HUES6 (cell line): ENCODE results near the gene TACR2.

Experiments used
- H3K27ac ChIP-seq: 2 replicates; pipeline ENCODE4 v1.7.0; 2013; ENCODE audit warnings: low read depth, mild to moderate bottlenecking, low read length, inconsistent platforms
- H3K27me3 ChIP-seq: 2 replicates; pipeline ENCODE4 v1.6.1; 2013; ENCODE audit warnings: low read length; ENCODE audit not compliant: control insufficient read depth, insufficient read depth
- H3K36me3 ChIP-seq: 2 replicates; pipeline ENCODE4 v1.6.1; 2013; ENCODE audit warnings: low read length; ENCODE audit not compliant: control insufficient read depth, insufficient read depth
- H3K4me1 ChIP-seq: 2 replicates; pipeline ENCODE4 v1.6.1; 2013; ENCODE audit warnings: low read length; ENCODE audit not compliant: control insufficient read depth, insufficient read depth
- H3K4me3 ChIP-seq: 2 replicates; pipeline ENCODE4 v1.5.1; 2013; ENCODE audit warnings: low read depth, low read length
- H3K9ac ChIP-seq: one replicate; pipeline ENCODE4 v1.6.1; 2013; ENCODE audit warnings: mild to moderate bottlenecking, low read length
- H3K9me3 ChIP-seq: 2 replicates; pipeline ENCODE4 v1.6.1; 2013; ENCODE audit warnings: low read depth, low read length; ENCODE audit not compliant: control insufficient read depth, insufficient read depth

The TACR2 gene

GRCh38 chr10:69446650-69447151 lies 30.0 kb upstream of the TACR2 start:
- Histone ChIP-seq H3K9ac (no peak overlapping the region), H3K36me3 (no peaks in the 10 kb centered on the region), H3K4me1 (peaks cover 7% of the 10 kb centered on the region; the same call in 1 of the 2 replicates), H3K27ac (no peak overlapping the region), H3K4me3 (no peak overlapping the region), H3K9me3 (0 out of 2 replicates have a peak, but pooled peaks cover 4% of the 10 kb centered on the region), H3K27me3 (peaks cover 4% of the 10 kb centered on the region)

DNA sequence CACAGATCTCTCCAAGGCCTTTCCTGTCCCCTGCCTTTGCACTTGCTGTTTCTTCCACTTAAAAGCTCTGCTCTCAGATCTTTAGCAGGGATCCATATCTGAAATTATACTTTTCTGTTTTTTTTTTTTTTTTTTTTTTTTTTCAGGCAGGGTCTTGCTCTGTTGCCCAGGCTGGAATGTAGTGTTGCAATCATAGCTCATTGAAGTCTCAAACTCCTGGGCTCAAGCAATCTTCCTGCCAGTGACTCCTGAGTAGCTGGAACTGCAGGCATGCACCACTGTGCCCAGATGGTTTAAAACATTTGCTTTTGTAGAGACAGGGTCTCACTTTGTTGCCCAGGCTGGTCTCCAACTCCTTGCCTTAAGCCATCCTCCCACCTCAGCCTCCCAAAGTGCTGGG lies 29.5 kb upstream of the TACR2 start:
- Histone ChIP-seq H3K9ac (no peak overlapping the region), H3K36me3 (no peaks in the 10 kb centered on the region), H3K9me3 (0 out of 2 replicates have a peak, but pooled peaks cover 4% of the 10 kb centered on the region), H3K4me1 (peaks cover 7% of the 10 kb centered on the region; the same call in 1 of the 2 replicates), H3K4me3 (no peak overlapping the region), H3K27ac (no peak overlapping the region), H3K27me3 (no peaks in the 10 kb centered on the region; the same call in 1 of the 2 replicates)

DNA sequence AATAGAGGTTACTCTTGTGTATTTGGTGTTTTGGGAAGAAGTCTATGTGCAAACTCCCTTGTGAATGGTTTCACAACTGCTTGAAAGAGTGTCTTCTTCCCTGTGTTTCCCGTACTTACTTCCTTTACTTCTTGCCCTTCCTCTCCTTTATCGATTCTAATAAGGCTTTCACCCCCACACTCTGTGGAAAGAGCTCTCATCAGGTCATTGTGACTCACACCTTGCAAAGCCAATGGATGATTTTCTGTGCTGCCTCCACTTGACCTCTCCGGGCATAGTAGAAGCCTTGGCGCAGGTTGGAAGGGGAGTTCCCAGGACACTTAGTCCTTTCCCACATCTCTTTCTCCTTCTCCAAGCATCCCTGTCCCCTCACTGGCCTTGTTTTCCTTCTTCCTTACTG lies 28.3 kb upstream of the TACR2 start:
- Histone ChIP-seq H3K9me3 (0 out of 2 replicates have a peak, but pooled peaks cover 4% of the 10 kb centered on the region), H3K9ac (no peak overlapping the region), H3K4me3 (no peak overlapping the region), H3K36me3 (no peaks in the 10 kb centered on the region), H3K27me3 (no peaks in the 10 kb centered on the region; the same call in 1 of the 2 replicates), H3K4me1 (peaks cover 6% of the 10 kb centered on the region; the same call in 1 of the 2 replicates), H3K27ac (no peak overlapping the region)

GRCh38 chr10:69443354-69443753 lies 26.6 kb upstream of the TACR2 start:
- Histone ChIP-seq H3K4me3 (no peak overlapping the region), H3K36me3 (no peaks in the 10 kb centered on the region), H3K27ac (no peak overlapping the region), H3K27me3 (no peaks in the 10 kb centered on the region), H3K9me3 (0 out of 2 replicates have a peak, but pooled peaks cover 4% of the 10 kb centered on the region), H3K9ac (no peak overlapping the region), H3K4me1 (peaks cover 12% of the 10 kb centered on the region; the same call in 1 of the 2 replicates)

DNA sequence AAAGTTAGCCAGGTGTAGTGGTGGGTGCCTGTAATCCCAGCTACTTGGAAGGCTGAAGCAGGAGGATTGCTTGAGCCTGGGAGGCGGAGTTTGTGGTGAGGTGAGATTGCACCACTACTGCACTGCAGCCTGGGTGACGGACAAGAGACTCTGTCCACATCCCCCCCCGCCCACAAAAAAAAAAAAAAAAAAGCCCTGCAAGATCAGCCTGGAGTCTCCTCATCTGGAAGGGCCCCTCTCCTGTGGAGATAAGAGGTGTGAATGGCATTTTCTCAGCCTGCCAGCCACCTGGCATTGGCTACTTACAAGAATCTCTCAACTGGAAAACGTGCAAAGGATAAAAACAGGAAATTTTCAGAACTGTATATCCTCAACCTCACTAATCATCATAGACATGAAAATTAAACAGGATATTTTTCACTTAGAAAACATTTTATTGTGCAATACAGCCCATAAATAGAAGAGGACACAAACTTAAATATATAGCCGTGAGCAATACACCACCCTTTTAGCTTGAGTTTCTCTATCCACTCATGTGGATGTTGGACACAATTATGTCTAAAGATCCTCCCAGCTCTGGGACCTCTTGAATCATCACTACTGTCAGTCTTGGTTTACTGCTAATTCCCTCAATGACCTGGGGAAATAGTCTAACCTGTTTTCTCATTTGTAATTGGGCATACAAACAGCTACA lies 23.2 kb upstream of the TACR2 start:
- Histone ChIP-seq H3K27me3 (no peaks in the 10 kb centered on the region), H3K4me1 (peaks cover 12% of the 10 kb centered on the region; the same call in 1 of the 2 replicates), H3K9ac (no peak overlapping the region), H3K9me3 (0 out of 2 replicates have a peak, but pooled peaks cover 4% of the 10 kb centered on the region), H3K4me3 (no peak overlapping the region), H3K27ac (no peak overlapping the region), H3K36me3 (no peaks in the 10 kb centered on the region)

GRCh38 chr10:69439350-69439739 lies 22.6 kb upstream of the TACR2 start:
- Histone ChIP-seq H3K4me3 (no peak overlapping the region), H3K27ac (no peak overlapping the region), H3K9me3 (0 out of 2 replicates have a peak, but pooled peaks cover 1% of the 10 kb centered on the region)

GRCh38 chr10:69438536-69439349 lies 22.0 kb upstream of the TACR2 start:
- Histone ChIP-seq H3K9ac (no peak overlapping the region), H3K4me3 (no peak overlapping the region), H3K27ac (no peak overlapping the region), H3K36me3 (no peaks in the 10 kb centered on the region), H3K4me1 (peaks cover 12% of the 10 kb centered on the region; the same call in 1 of the 2 replicates), H3K9me3 (no peaks in the 10 kb centered on the region), H3K27me3 (no peaks in the 10 kb centered on the region)

More at GRCh38 chr10:69439350-69439739, 22.6 kb upstream of the TACR2 start:
- no peaks in the 10 kb centered on the region for H3K27me3 ChIP-seq
- no peak overlapping the region for H3K9ac ChIP-seq
- H3K36me3 ChIP-seq, result no peaks in the 10 kb centered on the region
- peaks cover 12% of the 10 kb centered on the region; the same call in 1 of the 2 replicates for H3K4me1 ChIP-seq

- Histone ChIP-seq H3K9me3 (no peaks in the 10 kb centered on the region), H3K36me3 (no peaks in the 10 kb centered on the region), H3K27me3 (no peaks in the 10 kb centered on the region), H3K4me1 (peaks cover 12% of the 10 kb centered on the region; the same call in 1 of the 2 replicates), H3K27ac (no peak overlapping the region), H3K9ac (no peak overlapping the region), H3K4me3 (no peak overlapping the region)
Observed at GRCh38 chr10:69437321-69438259, 20.9 kb upstream of the TACR2 start.

- no peak overlapping the region for H3K4me3 ChIP-seq
- H3K36me3 ChIP-seq, result no peaks in the 10 kb centered on the region
- no peaks in the 10 kb centered on the region for H3K9me3 ChIP-seq
- H3K27ac ChIP-seq, result no peak overlapping the region
- H3K27me3 ChIP-seq, result no peaks in the 10 kb centered on the region
- peaks cover 9% of the 10 kb centered on the region; the same call in 1 of the 2 replicates for H3K4me1 ChIP-seq
- H3K9ac ChIP-seq, result no peak overlapping the region
Observed at GRCh38 chr10:69435966-69436520, 19.3 kb upstream of the TACR2 start.

- Histone ChIP-seq H3K9ac (no peak overlapping the region), H3K9me3 (no peaks in the 10 kb centered on the region), H3K4me1 (peaks cover 9% of the 10 kb centered on the region; the same call in 1 of the 2 replicates), H3K4me3 (no peak overlapping the region), H3K27ac (no peak overlapping the region), H3K36me3 (no peaks in the 10 kb centered on the region), H3K27me3 (no peaks in the 10 kb centered on the region)
Observed at GRCh38 chr10:69434926-69435325, 18.2 kb upstream of the TACR2 start.
